Smooth muscle cell (in vitro differentiated cells): ENCODE data around the gene ARPC4. TPM values are rescaled to one million over a fixed set of nuclear protein-coding genes. Genes with fewer than 3 reads are reported as not detected.

Experiments
- DNase-seq: peaks from one replicate; lab custom pipeline; 2025; ENCODE audit not compliant: unreplicated experiment; lab: John Stamatoyannopoulos, UW
- H2AFZ ChIP-seq: fragments of 200-600 bp; sonication (generic); 2 replicates; pipeline ENCODE4 v1.6.0; 2016; ENCODE audit warnings: antibody characterized with exemption, low read depth, mild to moderate bottlenecking
- H3F3A ChIP-seq: fragments of 200-600 bp; sonication (generic); 2 replicates; pipeline ENCODE4 v1.6.0; 2017; ENCODE audit warnings: antibody characterized with exemption, low read depth
- H3K27ac ChIP-seq: fragments of 200-600 bp; sonication (generic); 2 replicates; pipeline ENCODE4 v1.5.1; 2016; ENCODE audit warnings: low read depth, mild to moderate bottlenecking
- H3K27me3 ChIP-seq: fragments of 200-600 bp; sonication (generic); 2 replicates; pipeline ENCODE4 v1.6.1; 2016; ENCODE audit warnings: low read depth, mild to moderate bottlenecking
- H3K36me3 ChIP-seq: fragments of 200-600 bp; sonication (generic); 2 replicates; pipeline ENCODE4 v1.5.1; 2016; ENCODE audit warnings: low read depth
- H3K4me1 ChIP-seq: fragments of 200-600 bp; sonication (generic); 2 replicates; pipeline ENCODE4 v1.5.1; 2016; ENCODE audit warnings: low read depth
- H3K4me2 ChIP-seq: fragments of 200-600 bp; sonication (generic); 2 replicates; pipeline ENCODE4 v1.6.0; 2016; ENCODE audit warnings: mild to moderate bottlenecking
- H3K4me3 ChIP-seq: fragments of 200-600 bp; sonication (generic); 2 replicates; pipeline ENCODE4 v1.5.1; 2016; ENCODE audit warnings: mild to moderate bottlenecking
- H3K79me2 ChIP-seq: fragments of 200-600 bp; sonication (generic); 2 replicates; pipeline ENCODE4 v1.6.0; 2016; ENCODE audit warnings: low read depth, mild to moderate bottlenecking
- H3K9ac ChIP-seq: fragments of 200-600 bp; sonication (generic); 2 replicates; pipeline ENCODE4 v1.6.0; 2016; ENCODE audit warnings: low read depth
- H3K9me3 ChIP-seq: fragments of 200-600 bp; sonication (generic); replicated peaks from 2 replicates; pipeline ENCODE4 v1.5.1; 2016; ENCODE audit warnings: low read depth
- H4K20me1 ChIP-seq: fragments of 200-600 bp; sonication (generic); 2 replicates; pipeline ENCODE4 v1.6.0; 2016; ENCODE audit warnings: low read depth
- CTCF ChIP-seq: fragments of 200-600 bp; sonication (generic); IDR thresholded peaks from 2 replicates; pipeline ENCODE4 v1.5.1; 2017; ENCODE audit warnings: borderline replicate concordance, mild to moderate bottlenecking, antibody characterized with exemption; ENCODE audit not compliant: insufficient read depth, poor library complexity, severe bottlenecking
- WGBS: methylation state at CpG from one replicate; pipeline ENCODE4 v1.1.7; 2016; ENCODE audit warnings: low lambda C conversion rate; 5-methylcytosine and 5-hydroxymethylcytosine counted together
- polyA plus RNA-seq: library from polyadenylated mRNA; unstranded; fragments of >200 nt; fragmentation: Nextera tagmentation; extraction: Ambion mirVana; gene quantifications from 2 replicates; pipeline ENCODE4 v1.2.1, GENCODE V29; 2016
- total RNA-seq: library from RNA; depleted of rRNA; stranded (reverse); fragments of >200 nt; gene quantifications from 2 replicates; pipeline ENCODE4 v1.2.3, GENCODE V29; 2014

ARPC4 gene
- total and polyA plus RNA-seq, 2 experiments from 2014 or later: 93.9 to 130 TPM

- H3K9ac ChIP-seq: no peak overlapping the region
- no peaks in the 10 kb centered on the region for H3K27me3 ChIP-seq
- no peak overlapping the region for H3K4me2 ChIP-seq
- WGBS: 94% methylated on average over 1 of the region's 1 CpG
- no peak for TF ChIP-seq CTCF
- no peaks in the 10 kb centered on the region for H3K36me3 ChIP-seq
- H3K79me2 ChIP-seq: no peaks in the 10 kb centered on the region
- no peaks in the 10 kb centered on the region for H3F3A ChIP-seq
- DNase-seq: no peak
- no peak overlapping the region for H3K4me3 ChIP-seq
- H3K9me3 ChIP-seq: no peaks in the 10 kb centered on the region
- no peak overlapping the region for H2AFZ ChIP-seq
- no peaks in the 10 kb centered on the region for H3K4me1 ChIP-seq
- H3K27ac ChIP-seq: no peak overlapping the region
- H4K20me1 ChIP-seq: peaks cover 7% of the 10 kb centered on the region
Observed at GRCh38 chr3:9777694-9778021, 15.2 kb upstream of the ARPC4 start.

DNA sequence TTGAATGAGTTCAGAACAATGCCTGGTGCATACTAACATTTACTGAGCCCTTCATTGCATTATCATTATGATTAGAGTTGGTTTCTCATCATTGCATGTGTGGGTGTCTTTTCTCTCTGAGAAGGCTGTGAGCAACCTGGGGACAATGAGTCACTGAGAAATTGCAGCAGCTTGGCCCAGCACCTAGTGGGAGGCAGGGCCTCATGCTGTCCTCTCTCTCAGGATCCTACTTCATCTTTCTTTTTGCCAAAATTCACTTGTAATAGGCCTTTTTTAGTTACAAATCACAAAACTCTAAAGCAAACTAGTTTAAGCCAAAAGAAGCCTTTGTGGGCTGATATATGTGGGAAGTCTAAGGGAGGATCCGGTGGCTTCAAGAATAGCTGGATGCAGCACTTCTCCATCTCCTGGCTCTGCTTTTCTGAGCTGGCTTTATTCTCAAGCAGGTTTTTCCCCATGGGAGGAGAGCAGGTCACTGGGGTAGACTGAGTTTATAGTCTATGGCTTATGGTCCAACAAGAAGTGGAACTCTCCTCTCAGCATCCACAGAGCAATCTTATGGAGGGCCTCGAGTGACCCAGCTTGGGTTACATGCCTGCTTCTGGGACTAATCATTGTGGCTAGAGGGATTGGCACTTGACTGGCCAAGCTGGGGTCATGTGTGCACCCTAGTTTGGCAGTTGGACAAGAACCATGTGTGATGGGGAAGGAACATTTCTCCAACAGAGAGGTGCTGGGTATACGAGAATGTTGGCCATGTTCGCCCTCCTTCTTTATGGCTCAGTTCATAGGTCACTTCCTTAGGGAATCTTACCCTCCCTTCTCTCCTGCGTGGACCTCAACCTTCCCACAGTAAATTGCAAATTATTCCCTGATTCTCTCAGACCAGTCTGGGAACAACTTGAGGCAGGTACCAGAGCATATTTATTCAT, 14.5 kb upstream of the ARPC4 start:
- no peaks in the 10 kb centered on the region for H3K4me1 ChIP-seq
- H4K20me1 ChIP-seq: peaks cover 7% of the 10 kb centered on the region
- no peaks in the 10 kb centered on the region for H3K79me2 ChIP-seq
- peak overlapping the region; percentile 17 for H3K27ac ChIP-seq
- no peak for TF ChIP-seq CTCF
- no peak overlapping the region for H3K4me2 ChIP-seq
- no peaks in the 10 kb centered on the region for H3K27me3 ChIP-seq
- no peak overlapping the region for H3K9ac ChIP-seq
- no peaks in the 10 kb centered on the region for H3F3A ChIP-seq
- no peaks in the 10 kb centered on the region for H3K36me3 ChIP-seq
- no peak for DNase-seq
- no peak overlapping the region for H2AFZ ChIP-seq
- 96% methylated on average over 5 of the region's 5 CpGs for WGBS
- H3K9me3 ChIP-seq: no peaks in the 10 kb centered on the region
- H3K4me3 ChIP-seq: no peak overlapping the region

DNA sequence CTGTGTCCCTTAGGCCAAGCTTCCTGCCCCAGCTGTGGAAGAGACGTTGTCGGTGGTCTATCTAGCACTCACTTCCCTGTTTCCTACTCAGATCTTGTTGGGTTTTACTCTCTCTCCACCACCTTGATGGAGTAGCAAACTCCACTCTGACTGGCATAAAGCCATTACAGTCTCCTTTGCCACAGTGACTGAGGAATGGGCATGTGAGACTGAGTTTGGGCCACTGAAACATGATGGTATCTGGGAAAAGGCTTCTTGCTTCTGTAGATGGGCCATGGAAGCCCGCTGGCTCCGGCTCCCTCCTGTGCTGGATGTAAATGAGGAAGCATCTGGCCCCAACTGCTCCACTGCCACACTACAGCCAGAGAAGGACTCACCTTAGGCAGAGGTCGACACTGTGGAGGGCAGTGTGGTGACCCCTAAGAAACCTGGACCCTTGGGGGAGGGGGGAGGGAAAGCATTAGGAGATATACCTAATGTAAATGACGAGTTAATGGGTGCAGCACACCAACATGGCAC, 13.7 kb upstream of the ARPC4 start:
- Histone ChIP-seq H3K9ac (no peak overlapping the region), H3K9me3 (no peaks in the 10 kb centered on the region), H3K27ac (no peak overlapping the region), H2AFZ (no peak overlapping the region), H4K20me1 (peaks cover 7% of the 10 kb centered on the region), H3K27me3 (no peaks in the 10 kb centered on the region), H3K4me3 (no peak overlapping the region), H3K36me3 (no peaks in the 10 kb centered on the region), H3K4me2 (no peak overlapping the region), H3K79me2 (no peaks in the 10 kb centered on the region), H3F3A (no peaks in the 10 kb centered on the region), H3K4me1 (no peaks in the 10 kb centered on the region)
- DNase-seq: no peak
- 95% methylated on average over 6 of the region's 6 CpGs for WGBS
- TF ChIP-seq CTCF: no peak
